GM12892 (cell line): ENCODE data around the gene TMUB2.

Experiments
- POLR2A ChIP-seq: IDR thresholded peaks from 2 replicates; pipeline ENCODE4 v1.6.1; 2011; ENCODE audit warnings: low read depth, low read length, control low read depth
- POLR2AphosphoS5 ChIP-seq: IDR thresholded peaks from 2 replicates; pipeline ENCODE4 v1.6.1; 2011; ENCODE audit warnings: low read depth, low read length, control low read depth
- TAF1 ChIP-seq: IDR thresholded peaks from 2 replicates; pipeline ENCODE4 v1.6.1; 2011; ENCODE audit warnings: low read depth, mild to moderate bottlenecking, control low read depth, low read length, borderline replicate concordance

- TF ChIP-seq POLR2A: no peak
- TF ChIP-seq POLR2AphosphoS5: no peak
- no peak for TF ChIP-seq TAF1
Observed at GRCh38 chr17:44170499-44171201, 16.1 kb upstream of the TMUB2 start, which contains the start of gene ASB16.
